Prostate gland (tissue), 2 donors: ENCODE data around the gene STK25.

Experiments
- POLR2A ChIP-seq: fragments of 450-650 bp; IDR thresholded peaks from one replicate; pipeline ENCODE4 v1.6.1; 2016; ENCODE audit warnings: antibody characterized with exemption, mild to moderate bottlenecking
- TF ChIP-seq, protein P1 (sequence below), 4 experiments: fragments of 200-600 bp in 2 of 4; fragments of 450-650 bp in 2 of 4; sonication (generic) in 2 of 4; IDR thresholded peaks; 1 replicate in 3 of 4; 2 replicates in 1 of 4; pipeline ENCODE4 v1.5.1; 2016 to 2019; ENCODE audit warnings: antibody characterized with exemption in 4 of 4, mild to moderate bottlenecking in 2 of 4, moderate library complexity in 2 of 4

DNA sequence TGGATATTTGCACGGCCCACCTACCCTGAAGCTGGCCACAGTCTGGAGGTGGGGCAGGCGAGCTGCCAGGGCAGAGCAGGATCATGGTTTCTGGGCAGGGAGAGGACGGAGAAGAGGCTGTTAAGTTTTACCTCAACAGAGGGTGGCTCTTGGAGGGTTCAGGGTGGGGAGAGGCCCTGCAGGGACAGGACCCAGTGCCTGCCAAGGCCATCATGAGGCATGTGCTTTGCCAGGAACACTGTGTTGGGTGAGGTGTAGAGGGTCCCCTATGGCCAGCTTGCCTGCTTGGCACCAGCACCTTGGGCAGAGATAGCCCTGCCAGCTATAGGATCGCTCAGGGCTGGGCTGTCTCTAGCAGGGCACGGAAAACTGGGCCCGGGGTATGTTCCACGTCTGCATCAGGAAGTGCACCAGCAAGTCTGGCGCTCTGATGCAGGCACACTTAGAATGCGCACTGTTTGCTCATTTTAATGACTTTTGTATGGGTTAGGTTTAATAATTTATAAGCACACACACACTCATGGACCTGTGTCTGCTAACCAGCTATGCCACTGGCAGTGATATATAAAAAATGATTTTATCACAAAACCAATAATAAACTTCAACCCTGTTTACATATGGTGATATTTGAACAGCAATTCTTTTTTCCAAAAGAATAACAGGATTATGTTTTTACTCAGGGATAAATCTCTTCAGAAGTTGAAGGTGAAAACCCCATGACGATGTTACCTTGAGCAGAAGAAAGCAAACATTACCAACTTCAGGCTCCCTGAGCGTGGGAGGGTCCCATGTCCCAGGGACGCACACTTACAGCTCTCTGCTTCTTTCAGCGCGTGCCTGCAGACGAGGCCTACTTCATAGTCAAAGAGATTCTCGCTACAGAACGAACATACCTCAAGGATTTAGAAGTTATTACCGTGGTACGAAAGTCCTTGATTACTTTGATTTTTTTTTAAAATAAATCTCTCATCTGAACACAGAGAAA, 46.4 kb downstream of the STK25 start:
- TF ChIP-seq, protein P1, sequence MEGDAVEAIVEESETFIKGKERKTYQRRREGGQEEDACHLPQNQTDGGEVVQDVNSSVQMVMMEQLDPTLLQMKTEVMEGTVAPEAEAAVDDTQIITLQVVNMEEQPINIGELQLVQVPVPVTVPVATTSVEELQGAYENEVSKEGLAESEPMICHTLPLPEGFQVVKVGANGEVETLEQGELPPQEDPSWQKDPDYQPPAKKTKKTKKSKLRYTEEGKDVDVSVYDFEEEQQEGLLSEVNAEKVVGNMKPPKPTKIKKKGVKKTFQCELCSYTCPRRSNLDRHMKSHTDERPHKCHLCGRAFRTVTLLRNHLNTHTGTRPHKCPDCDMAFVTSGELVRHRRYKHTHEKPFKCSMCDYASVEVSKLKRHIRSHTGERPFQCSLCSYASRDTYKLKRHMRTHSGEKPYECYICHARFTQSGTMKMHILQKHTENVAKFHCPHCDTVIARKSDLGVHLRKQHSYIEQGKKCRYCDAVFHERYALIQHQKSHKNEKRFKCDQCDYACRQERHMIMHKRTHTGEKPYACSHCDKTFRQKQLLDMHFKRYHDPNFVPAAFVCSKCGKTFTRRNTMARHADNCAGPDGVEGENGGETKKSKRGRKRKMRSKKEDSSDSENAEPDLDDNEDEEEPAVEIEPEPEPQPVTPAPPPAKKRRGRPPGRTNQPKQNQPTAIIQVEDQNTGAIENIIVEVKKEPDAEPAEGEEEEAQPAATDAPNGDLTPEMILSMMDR (IDR thresholded peaks at IDR 0.05), result no peak
- TF ChIP-seq POLR2A, result no peak
